CD4-positive, alpha-beta T cell treated with Interleukin-17A for 4 hours (primary cell): ENCODE results near the gene CCDC142.
"Not testable (repeated sequence)": the region's sequence is repeated elsewhere in the genome, so short reads cannot be mapped to it uniquely, and the experiment has no call there.

Experiments used
- DNase-seq: peaks from one replicate; pipeline ENCODE4 v3.0.0-alpha.2; 2020; ENCODE audit warnings: mixed read lengths

CCDC142 gene

GRCh38 chr2:74470742-74471141 lies 12.1 kb downstream of the CCDC142 start:
- not testable (repeated sequence) for DNase-seq

GRCh38 chr2:74464406-74464805 lies 18.4 kb downstream of the CCDC142 start:
- no peak for DNase-seq

GRCh38 chr2:74462786-74463105 lies 20.1 kb downstream of the CCDC142 start:
- no peak for DNase-seq

GRCh38 chr2:74462054-74462785 lies 20.6 kb downstream of the CCDC142 start:
- no peak for DNase-seq

- DNase-seq = no peak
Measured at GRCh38 chr2:74461187-74462053, 21.4 kb downstream of the CCDC142 start.

- not testable (repeated sequence) for DNase-seq
Measured at GRCh38 chr2:74460187-74460586, 22.6 kb downstream of the CCDC142 start.

- DNase-seq = not testable (repeated sequence)
Measured at GRCh38 chr2:74459503-74460118, 23.2 kb downstream of the CCDC142 start.

GRCh38 chr2:74458938-74459363 lies 23.8 kb downstream of the CCDC142 start:
- no peak for DNase-seq

- DNase-seq = peak; percentile 98
Measured at GRCh38 chr2:74458132-74458937, 24.5 kb downstream of the CCDC142 start, which contains the start of gene WBP1. WBP1 (plus strand) TSS chr2:74458438; CDS start chr2:74458603, 165 bp downstream.

GRCh38 chr2:74457549-74458131 lies 25.2 kb downstream of the CCDC142 start:
- DNase-seq = peak; percentile 89

GRCh38 chr2:74457129-74457548 lies 25.7 kb downstream of the CCDC142 start:
- DNase-seq = no peak

- DNase-seq = peak; percentile 98
Measured at GRCh38 chr2:74454654-74455511, 27.9 kb downstream of the CCDC142 start, which contains the start of gene INO80B. INO80B (plus strand) TSS chr2:74455087; CDS start chr2:74455117, 30 bp downstream.

GRCh38 chr2:74450570-74451190 lies 32.1 kb downstream of the CCDC142 start:
- no peak for DNase-seq

GRCh38 chr2:74448771-74449170 lies 34.0 kb downstream of the CCDC142 start:
- no peak for DNase-seq

- no peak for DNase-seq
Measured at GRCh38 chr2:74447230-74447999, 35.4 kb downstream of the CCDC142 start.

- DNase-seq = no peak
Measured at GRCh38 chr2:74444498-74445318, 38.1 kb downstream of the CCDC142 start.

GRCh38 chr2:74442483-74443297 lies 40.1 kb downstream of the CCDC142 start:
- not testable (repeated sequence) for DNase-seq
